ENCODE results near the gene TNS3.

The TNS3 gene

GRCh38 chr7:47385536-47386125 lies 196.3 kb downstream of the TNS3 start:
- no peak for DNase-seq (ENCODE audit: low read depth in 2 of 2)

DNA sequence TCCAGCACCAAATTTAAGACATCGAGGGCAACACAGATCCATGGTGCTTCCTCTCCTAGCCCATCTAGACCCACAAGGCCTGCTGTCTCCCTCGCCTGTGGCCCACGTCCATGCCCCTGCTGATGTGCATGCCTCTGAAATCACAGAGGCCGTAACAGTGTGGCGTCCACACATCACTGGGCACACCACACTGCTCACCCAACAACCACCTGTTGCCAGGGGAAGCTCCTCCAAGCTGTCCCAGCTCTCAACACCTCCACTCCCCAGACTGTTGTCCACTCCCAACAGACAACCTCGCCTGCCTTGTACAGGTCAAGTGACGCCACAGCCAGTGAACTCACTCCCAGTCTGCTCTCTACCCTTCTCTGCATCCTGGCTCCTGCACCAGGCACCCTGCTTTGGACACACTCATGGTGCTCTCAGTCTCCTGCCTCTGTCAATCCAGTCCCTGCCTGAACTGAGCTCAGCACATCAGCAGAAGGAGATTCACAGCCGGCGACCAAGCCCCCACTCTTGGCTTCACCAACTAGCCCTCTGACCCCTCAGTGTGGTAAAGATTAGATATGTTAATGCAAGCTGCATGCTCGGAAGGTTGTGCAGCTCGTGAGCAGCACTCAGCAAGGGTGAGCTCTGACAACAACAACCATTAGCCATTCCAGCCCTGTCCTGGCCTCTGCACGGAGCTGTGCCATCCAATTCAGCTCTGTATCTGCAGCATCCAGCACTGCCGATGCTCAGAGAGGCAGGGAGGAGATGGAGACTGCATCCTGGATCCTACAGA lies 197.0 kb downstream of the TNS3 start:
- DNase-seq (ENCODE audit: low read depth in 2 of 2): no peak

- no peak for DNase-seq (ENCODE audit: low read depth in 2 of 2)
These were observed 198.0 kb downstream of the TNS3 start for GRCh38 chr7:47383696-47384445.

DNA sequence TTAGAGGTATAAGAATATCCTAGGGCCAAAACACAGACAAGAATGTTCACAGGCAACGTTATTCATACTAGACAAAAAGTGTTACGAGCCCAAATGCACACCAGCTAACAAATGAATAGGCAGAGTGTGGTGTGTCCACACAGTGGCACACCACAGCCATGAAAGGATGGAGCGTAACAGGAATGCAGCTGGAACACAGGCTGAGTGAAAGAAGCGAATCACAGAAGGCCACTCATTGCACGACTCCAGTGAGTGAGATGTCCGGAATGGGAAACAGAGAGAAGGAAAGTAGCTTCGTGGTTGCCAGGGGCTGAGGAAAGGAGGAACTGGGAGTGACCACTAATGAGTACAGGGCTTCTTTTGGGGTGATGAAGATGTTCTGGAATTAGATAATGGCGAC lies 198.8 kb downstream of the TNS3 start:
- no peak for DNase-seq (ENCODE audit: low read depth in 2 of 2)

GRCh38 chr7:47382200-47382599 lies 199.7 kb downstream of the TNS3 start:
- DNase-seq (ENCODE audit: low read depth in 2 of 2): no peak

GRCh38 chr7:47381134-47381495 lies 200.8 kb downstream of the TNS3 start:
- DNase-seq (ENCODE audit: low read depth in 2 of 2): no peak

DNA sequence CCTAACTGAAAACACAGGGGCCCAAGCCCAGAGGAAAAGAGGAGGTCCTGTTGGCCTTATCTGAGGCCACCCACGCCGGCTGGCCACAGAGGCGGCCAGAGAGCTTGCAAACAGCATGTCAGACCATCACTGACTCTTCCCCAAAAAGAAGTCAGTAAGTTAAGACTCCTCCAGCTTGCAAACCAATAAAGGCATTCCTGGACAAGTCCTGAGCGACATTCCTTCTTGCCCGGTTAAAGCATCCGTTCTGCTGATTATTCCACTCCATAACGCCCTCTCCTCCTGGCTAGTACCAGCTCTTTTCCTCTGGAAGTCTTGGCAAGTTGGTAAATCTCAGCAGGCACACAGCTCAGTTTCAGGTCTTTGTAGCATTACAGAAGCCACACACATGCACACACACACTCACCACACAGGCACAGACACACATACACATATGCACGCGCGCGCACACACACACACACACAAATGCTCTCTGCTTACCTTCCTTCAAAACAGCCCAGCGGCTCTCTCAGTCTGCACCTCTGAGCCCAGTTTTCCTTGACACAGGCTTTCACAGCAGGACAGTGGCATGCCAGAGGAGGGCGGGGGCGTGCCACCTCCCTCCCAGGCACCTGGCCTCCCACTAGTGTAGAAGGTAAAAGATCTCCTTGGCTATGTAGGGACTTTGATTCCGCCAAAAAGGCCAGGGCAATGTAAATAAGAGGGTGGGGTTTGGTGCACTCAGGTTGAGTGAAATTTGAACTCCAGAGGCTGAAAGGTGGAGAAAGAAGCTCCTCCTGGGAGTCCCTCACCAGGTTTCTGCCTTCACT lies 201.4 kb downstream of the TNS3 start:
- DNase-seq (ENCODE audit: low read depth in 2 of 2): no peak

GRCh38 chr7:47379629-47380324 lies 202.1 kb downstream of the TNS3 start:
- DNase-seq (ENCODE audit: low read depth in 2 of 2): no peak

- no peak for DNase-seq (ENCODE audit: low read depth in 2 of 2)
These were observed 203.0 kb downstream of the TNS3 start for GRCh38 chr7:47378728-47379395.

- DNase-seq (ENCODE audit: low read depth in 2 of 2): no peak
These were observed 204.2 kb downstream of the TNS3 start for GRCh38 chr7:47377741-47378140.

DNA sequence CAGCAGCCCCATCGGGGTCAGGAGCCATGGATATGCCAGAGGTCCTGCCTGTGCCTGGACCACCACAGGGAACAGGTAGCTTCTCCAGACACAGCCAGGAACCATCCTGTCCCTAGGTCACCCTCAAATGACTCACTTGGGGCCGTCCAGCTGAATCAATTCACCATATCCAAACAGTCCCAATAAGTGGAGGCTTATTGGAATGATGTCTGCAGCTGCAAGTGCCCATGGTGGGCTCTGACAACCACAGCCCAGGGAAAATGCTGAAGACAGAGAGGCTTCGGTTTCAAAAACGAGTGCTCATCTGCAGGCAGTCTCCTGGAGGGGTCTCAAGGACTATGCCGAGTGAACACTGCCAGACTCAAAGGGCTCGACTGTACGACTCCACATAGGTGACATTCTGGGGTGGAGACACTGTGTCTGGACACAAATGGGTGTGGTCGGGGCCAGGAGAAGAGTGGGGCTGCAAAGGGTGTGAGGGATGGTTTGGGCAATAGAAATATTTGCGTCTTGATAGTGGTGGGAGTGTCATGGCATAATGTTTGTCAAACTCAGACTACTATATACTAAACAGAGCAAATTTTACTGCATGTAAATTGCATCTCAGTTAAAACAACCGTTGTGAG lies 204.8 kb downstream of the TNS3 start:
- DNase-seq (ENCODE audit: low read depth in 2 of 2): no peak

DNA sequence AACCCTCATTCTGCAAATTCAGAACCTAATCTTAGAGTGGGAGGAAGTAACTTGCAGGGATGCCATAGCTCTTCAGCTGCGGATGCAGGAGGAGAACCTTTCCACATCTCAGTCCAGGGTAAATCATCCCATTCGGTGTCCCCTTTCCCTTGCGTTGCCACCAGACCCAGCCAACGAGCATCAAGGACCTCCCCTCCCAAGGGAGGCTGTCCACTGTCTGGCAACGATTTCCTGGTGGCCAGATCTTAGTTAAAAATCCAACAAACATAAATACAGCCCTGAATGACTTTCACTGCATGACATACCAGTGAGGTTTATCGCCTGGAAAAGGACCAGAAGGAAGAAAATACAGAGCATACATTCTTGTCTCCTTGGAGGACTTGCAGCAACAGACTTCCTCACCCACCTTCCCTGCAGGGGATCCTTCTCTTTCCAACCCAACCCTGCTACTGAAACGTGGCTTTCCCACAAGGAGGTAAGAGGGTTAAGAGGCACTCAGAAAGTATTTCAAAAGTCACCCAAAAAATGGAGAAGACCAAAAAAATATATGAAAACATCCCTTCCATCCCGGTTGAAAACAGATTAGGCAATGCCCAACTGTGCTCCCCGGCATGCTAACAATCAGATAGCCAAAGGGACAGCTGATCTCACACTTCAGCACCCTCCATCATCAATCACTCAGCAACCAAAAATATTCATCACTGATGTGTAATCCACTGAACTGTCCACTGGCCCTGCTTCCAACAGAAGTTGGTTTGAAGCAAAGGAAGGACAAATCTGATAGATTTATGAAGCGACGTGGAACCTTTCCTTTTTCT lies 206.6 kb downstream of the TNS3 start:
- DNase-seq (ENCODE audit: low read depth in 2 of 2): no peak

GRCh38 chr7:47374538-47374937 lies 207.4 kb downstream of the TNS3 start:
- DNase-seq (ENCODE audit: low read depth in 2 of 2): no peak

DNA sequence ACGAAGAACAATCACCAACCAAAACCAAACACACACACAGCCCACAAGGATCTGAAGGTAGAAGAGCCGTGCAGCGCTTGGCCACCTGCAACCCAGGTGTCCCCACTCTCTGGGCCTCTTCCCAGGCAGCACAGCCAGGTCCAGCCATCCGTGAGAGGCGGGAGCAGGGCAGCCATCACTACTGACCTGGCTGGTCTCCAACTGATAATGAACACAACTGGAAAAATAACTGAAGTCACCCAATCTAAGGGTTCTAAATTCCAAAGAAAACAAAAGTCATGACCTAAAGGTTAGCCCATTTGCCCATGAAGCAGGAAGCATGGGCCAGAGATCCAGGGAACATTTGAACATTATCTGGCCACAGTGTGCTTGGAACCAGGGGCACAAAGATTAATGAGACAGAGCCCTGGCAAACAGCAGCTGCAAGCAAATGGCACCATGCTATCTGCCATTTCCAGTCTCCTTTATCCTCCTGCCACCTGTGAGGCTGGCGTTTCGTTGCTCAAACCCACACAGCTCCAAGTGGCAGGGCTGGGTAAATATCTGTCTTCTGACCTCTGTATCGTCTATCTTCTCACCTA lies 207.9 kb downstream of the TNS3 start:
- no peak for DNase-seq (ENCODE audit: low read depth in 2 of 2)

GRCh38 chr7:47371733-47372368 lies 210.1 kb downstream of the TNS3 start:
- DNase-seq (ENCODE audit: low read depth in 2 of 2): no peak

DNA sequence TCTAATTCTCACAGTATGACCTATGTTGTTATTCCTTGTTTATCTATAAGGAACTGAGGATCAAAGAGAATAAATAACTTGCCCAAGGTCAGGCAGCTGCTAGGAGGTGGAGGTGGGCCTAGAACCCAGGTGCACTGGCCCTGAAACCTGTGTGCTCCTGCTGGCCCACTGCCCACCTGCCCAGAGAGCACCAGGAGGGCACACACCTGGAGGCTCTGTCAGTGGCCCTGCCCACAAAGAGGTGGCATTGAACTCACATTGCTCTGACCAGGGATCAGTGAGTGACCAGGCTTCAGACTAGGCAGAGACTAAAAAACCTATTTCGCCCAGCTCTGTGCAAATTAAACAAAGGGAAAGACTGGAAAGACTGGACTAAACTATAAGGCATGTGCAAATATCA lies 210.6 kb downstream of the TNS3 start:
- DNase-seq (ENCODE audit: low read depth in 2 of 2): no peak

DNA sequence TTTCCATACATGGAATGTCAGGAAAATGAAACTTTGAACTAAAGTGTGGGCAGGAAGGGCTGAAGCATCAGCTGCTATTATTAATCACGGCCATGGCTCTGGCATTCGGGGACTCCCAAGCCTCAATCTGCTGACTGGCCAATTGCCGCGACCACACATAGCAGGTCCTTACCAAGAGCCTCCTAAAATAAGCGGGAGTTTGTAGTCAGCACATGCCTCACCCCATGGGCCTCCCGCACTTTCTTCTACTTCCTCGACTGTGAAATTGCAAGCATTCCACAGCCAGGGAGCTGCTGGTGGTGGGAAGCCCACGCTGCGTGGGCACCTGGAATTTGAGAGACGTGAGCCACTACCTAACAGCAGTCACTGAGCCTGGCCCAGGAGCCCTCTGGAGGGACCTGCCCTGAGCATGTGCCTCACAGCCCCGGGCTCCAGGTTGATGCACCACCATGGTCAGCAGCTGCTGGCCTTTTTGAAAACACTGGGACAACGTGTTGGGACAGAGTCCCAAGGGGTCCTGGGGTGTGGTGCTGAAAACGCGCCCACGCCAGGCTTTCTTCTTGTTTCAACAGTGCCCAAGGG lies 211.4 kb downstream of the TNS3 start:
- no peak for DNase-seq (ENCODE audit: low read depth in 2 of 2)

GRCh38 chr7:47369736-47370135 lies 212.2 kb downstream of the TNS3 start:
- no peak for DNase-seq (ENCODE audit: low read depth in 2 of 2)
